HFFc6 (cell line): ENCODE data around the gene FHL2. TPM values are rescaled to one million over a fixed set of nuclear protein-coding genes. Genes with fewer than 3 reads are reported as not detected.
A peak's percentile ranks its signal among the peaks of the same experiment; 100 is the strongest.

Experiments
- DNase-seq: peaks from one replicate; pipeline ENCODE4 v3.0.0-alpha.2; 2018
- H3K27ac Mint-ChIP-seq: 2 replicates; pipeline ENCODE4 v1.8.0; 2020; ENCODE audit warnings: mild to moderate bottlenecking, mixed read lengths
- H3K27me3 Mint-ChIP-seq: 2 replicates; pipeline ENCODE4 v1.8.0; 2021; ENCODE audit warnings: mild to moderate bottlenecking, moderate library complexity, mixed read lengths; ENCODE audit not compliant: insufficient read depth
- H3K36me3 Mint-ChIP-seq: 2 replicates; pipeline ENCODE4 v1.8.0; 2021; ENCODE audit warnings: low read depth, mixed read lengths
- H3K4me1 Mint-ChIP-seq: 2 replicates; pipeline ENCODE4 v1.8.0; 2020; ENCODE audit warnings: low read depth, mixed read lengths
- H3K4me3 Mint-ChIP-seq: 2 replicates; pipeline ENCODE4 v1.8.0; 2020; ENCODE audit warnings: mild to moderate bottlenecking, moderate library complexity, mixed read lengths
- H3K9me3 Mint-ChIP-seq: 2 replicates; pipeline ENCODE4 v1.8.0; 2020; ENCODE audit warnings: mild to moderate bottlenecking, mixed read lengths
- total RNA-seq, 6 experiments: library from RNA; stranded (reverse); fragmentation: NEBNext Ultra II Directional; extraction: Animal tissue kit (Norgen Biotek cat#: 25700); gene quantifications; 2 replicates in 1 of 6; 3 replicates in 5 of 6; pipeline ENCODE4 v1.2.3, GENCODE V29; 2021
- TF ChIP-seq, protein P1 (sequence below): fragments of 200-600 bp; sonication (generic); IDR thresholded peaks from 2 replicates; pipeline ENCODE4 v1.5.0; 2021; ENCODE audit warnings: antibody characterized with exemption, mild to moderate bottlenecking

Gene FHL2
- total RNA-seq, 6 experiments from 2014 or later: 211 to 281 (median 243) TPM

DNA sequence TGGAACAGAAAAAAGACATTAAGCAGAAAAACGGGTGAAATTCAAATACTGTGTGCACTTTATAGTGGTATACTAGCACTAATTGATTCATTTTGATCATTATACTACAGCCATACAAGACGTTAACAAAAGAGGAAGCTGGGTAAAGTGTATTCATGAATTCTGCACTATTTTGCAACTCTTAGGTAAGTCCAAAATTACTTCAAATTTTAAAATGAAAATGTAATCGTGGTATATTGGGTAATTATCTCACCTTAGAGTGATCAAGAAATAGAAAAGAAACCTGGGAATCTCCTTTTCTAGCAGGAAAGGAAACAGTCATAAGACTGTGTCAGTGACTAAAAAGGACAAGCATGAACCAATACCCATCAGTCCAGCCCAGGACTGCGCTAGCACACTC, 74.8 kb downstream of the FHL2 start:
- DNase-seq: no peak
- peak overlapping the region; percentile 97 for H3K27ac Mint-ChIP-seq
- peak overlapping the region; percentile 77; the same call in 1 of the 2 replicates for H3K4me3 Mint-ChIP-seq
- H3K36me3 Mint-ChIP-seq: peaks cover 7% of the 10 kb centered on the region; the same call in 1 of the 2 replicates
- H3K27me3 Mint-ChIP-seq: no peaks in the 10 kb centered on the region
- H3K4me1 Mint-ChIP-seq: peaks cover 85% of the 10 kb centered on the region
- H3K9me3 Mint-ChIP-seq: no peaks in the 10 kb centered on the region
- TF ChIP-seq, protein P1, sequence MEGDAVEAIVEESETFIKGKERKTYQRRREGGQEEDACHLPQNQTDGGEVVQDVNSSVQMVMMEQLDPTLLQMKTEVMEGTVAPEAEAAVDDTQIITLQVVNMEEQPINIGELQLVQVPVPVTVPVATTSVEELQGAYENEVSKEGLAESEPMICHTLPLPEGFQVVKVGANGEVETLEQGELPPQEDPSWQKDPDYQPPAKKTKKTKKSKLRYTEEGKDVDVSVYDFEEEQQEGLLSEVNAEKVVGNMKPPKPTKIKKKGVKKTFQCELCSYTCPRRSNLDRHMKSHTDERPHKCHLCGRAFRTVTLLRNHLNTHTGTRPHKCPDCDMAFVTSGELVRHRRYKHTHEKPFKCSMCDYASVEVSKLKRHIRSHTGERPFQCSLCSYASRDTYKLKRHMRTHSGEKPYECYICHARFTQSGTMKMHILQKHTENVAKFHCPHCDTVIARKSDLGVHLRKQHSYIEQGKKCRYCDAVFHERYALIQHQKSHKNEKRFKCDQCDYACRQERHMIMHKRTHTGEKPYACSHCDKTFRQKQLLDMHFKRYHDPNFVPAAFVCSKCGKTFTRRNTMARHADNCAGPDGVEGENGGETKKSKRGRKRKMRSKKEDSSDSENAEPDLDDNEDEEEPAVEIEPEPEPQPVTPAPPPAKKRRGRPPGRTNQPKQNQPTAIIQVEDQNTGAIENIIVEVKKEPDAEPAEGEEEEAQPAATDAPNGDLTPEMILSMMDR: no peak

DNA sequence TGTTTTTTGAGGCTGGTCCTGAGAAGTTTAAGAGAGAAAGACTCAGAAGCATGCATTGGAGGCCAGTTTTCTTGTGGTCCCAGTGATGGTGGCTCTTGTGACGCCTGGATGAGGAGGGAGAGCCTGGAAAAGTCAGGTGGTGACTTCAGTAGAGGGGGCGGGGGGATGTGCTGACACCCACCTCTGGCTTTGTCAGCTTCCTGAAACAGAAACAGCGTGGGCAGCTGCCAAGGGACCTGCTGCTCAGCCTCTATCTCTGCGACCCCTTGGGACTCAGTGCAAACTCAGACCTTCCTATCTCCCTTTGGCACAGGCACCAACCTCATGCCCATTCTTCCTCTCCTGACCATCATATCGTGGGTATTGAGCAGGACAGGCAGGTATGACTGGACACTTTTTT, 75.7 kb downstream of the FHL2 start:
- Mint-ChIP-seq H3K4me3 (no peak overlapping the region), H3K36me3 (peaks cover 7% of the 10 kb centered on the region; the same call in 1 of the 2 replicates), H3K27ac (peak overlapping the region; percentile 70; the same call in 1 of the 2 replicates), H3K27me3 (no peaks in the 10 kb centered on the region), H3K4me1 (peaks cover 75% of the 10 kb centered on the region), H3K9me3 (no peaks in the 10 kb centered on the region)
- no peak for DNase-seq
- TF ChIP-seq, protein P1: no peak

DNA sequence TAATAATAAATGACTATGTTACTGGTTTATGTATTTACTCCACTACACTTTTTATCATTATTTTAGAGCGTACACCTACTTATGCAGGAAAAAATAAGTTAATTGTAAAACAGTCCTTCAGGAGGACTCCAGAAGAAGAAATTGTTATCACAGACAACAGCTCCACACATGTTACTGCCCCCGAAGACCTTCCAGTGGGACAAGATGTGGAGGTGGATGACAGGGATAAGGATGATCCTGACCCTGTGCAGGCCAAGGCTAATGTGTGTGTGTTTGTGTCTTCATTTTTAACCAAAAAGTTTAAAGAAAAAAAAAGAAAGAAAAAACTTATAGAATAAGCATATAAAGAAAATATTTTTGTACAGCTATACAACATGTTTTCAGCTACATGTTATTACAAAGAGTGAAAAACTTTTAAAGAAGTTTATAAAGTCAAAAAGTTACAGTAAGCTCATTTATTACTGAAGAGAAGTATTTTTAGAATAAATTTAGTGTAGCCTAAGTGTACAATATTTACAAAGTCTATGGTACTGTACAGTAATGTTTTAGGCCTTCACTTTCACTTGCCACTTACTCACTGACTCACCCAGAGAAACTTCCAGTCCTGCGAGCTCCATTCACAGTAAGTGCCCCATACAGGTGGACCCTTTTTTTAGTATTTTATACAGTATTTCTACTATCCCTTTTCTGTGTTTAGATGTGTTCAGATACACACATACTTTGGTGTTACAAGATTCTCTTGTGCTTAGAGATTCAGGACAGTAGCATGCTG, 76.8 kb downstream of the FHL2 start:
- TF ChIP-seq, protein P1: no peak
- Mint-ChIP-seq H3K9me3 (no peaks in the 10 kb centered on the region), H3K4me3 (no peak overlapping the region), H3K36me3 (peaks cover 7% of the 10 kb centered on the region; the same call in 1 of the 2 replicates), H3K27me3 (no peaks in the 10 kb centered on the region), H3K4me1 (peaks cover 70% of the 10 kb centered on the region), H3K27ac (no peak overlapping the region)
- peak; percentile 29 for DNase-seq

DNA sequence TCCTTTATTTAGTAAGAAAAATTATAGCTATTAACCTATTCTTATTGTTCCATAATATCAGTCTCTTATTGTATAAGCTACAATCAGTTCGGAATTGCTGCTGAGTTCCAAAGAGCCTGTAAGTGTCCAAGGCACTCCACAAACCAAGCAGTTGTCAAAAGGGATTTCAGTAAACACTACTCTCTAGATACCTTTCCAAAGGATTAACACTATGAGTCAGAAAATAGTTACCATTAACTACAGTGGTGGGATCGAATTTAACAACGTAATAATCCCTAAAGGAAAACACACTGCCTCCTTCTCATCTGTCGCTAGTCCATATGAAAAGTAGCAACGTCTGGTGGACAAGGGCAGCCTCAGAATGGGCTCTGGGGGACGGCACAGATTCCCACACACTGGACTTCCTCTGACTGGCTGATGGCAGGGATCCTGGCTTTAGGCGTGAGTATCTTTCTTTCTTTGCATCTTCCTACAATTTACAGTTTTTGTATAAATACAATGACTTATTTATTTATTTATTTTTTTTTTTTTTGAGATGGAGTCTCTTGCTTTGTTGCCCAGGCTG, 78.1 kb downstream of the FHL2 start:
- H3K4me1 Mint-ChIP-seq: peaks cover 57% of the 10 kb centered on the region
- TF ChIP-seq, protein P1: no peak
- no peak overlapping the region for H3K27ac Mint-ChIP-seq
- DNase-seq: no peak
- H3K4me3 Mint-ChIP-seq: no peak overlapping the region
- no peaks in the 10 kb centered on the region for H3K9me3 Mint-ChIP-seq
- no peaks in the 10 kb centered on the region for H3K27me3 Mint-ChIP-seq
- peaks cover 7% of the 10 kb centered on the region; the same call in 1 of the 2 replicates for H3K36me3 Mint-ChIP-seq

DNA sequence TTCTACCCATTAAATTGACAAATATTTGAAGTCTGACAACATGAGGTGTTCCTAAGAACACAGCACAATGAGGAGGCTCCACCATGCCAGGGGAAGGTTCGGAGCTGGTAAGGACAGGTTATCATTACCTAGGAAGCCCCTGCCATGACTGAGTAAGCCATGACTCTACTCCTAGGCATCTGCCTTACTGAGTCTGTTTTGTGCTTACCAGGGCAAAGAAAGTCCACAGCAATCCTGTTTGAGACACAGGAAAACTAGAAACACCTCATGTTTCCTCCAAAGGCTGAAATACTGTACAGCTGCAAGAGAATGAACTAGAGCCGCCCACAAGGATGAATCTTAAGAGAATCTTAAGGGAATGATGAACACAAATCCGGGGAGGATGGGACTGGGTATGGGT, 80.9 kb downstream of the FHL2 start:
- Mint-ChIP-seq H3K4me1 (peaks cover 36% of the 10 kb centered on the region), H3K36me3 (peaks cover 6% of the 10 kb centered on the region; the same call in 1 of the 2 replicates), H3K27me3 (no peaks in the 10 kb centered on the region), H3K27ac (no peak overlapping the region), H3K9me3 (no peaks in the 10 kb centered on the region), H3K4me3 (no peak overlapping the region)
- DNase-seq: no peak
- TF ChIP-seq, protein P1: no peak
